Endodermal cell (in vitro differentiated cells): ENCODE measurements around the gene DOCK2. TPM values are rescaled to one million over a fixed set of nuclear protein-coding genes. Genes with fewer than 3 reads are reported as not detected.

Experiments used
- DNase-seq: peaks from one replicate; pipeline ENCODE4 v3.0.0-alpha.2; 2017
- H3K27ac ChIP-seq: 2 replicates; pipeline ENCODE4 v1.5.1; 2013; ENCODE audit warnings: mild to moderate bottlenecking, low read depth, low read length, moderate library complexity
- H3K27me3 ChIP-seq: 2 replicates; pipeline ENCODE4 v1.6.1; 2013; ENCODE audit warnings: mild to moderate bottlenecking, low read length, moderate library complexity; ENCODE audit not compliant: insufficient read depth, control insufficient read depth, poor library complexity, severe bottlenecking
- H3K36me3 ChIP-seq: 2 replicates; pipeline ENCODE4 v1.7.0; 2013; ENCODE audit warnings: mild to moderate bottlenecking, low read length, moderate library complexity; ENCODE audit not compliant: control insufficient read depth, insufficient read depth
- H3K4me1 ChIP-seq: one replicate; pipeline ENCODE4 v1.7.0; 2013; ENCODE audit warnings: low read length; ENCODE audit not compliant: control insufficient read depth, insufficient read depth
- H3K4me3 ChIP-seq: 2 replicates; pipeline ENCODE4 v1.5.1; 2013; ENCODE audit warnings: mild to moderate bottlenecking, low read length, moderate library complexity
- H3K9ac ChIP-seq: 2 replicates; pipeline ENCODE4 v1.6.1; 2013; ENCODE audit warnings: mild to moderate bottlenecking, low read length, moderate library complexity; ENCODE audit not compliant: poor library complexity, severe bottlenecking; ENCODE audit errors: extremely low read depth
- H3K9me3 ChIP-seq: 2 replicates; pipeline ENCODE4 v1.6.1; 2013; ENCODE audit warnings: mild to moderate bottlenecking, low read length, moderate library complexity; ENCODE audit not compliant: control insufficient read depth
- H3K27ac Mint-ChIP-seq: 2 replicates; pipeline ENCODE4 v1.8.0; 2020; ENCODE audit warnings: mixed read lengths
- H3K27me3 Mint-ChIP-seq: 2 replicates; pipeline ENCODE4 v1.8.0; 2021; ENCODE audit warnings: mild to moderate bottlenecking, mixed read lengths; ENCODE audit not compliant: insufficient read depth
- H3K36me3 Mint-ChIP-seq: 2 replicates; pipeline ENCODE4 v1.8.0; 2020; ENCODE audit warnings: low read depth, mixed read lengths
- H3K4me1 Mint-ChIP-seq: 2 replicates; pipeline ENCODE4 v1.8.0; 2020; ENCODE audit warnings: mixed read lengths
- H3K4me3 Mint-ChIP-seq: 2 replicates; pipeline ENCODE4 v1.8.0; 2020; ENCODE audit warnings: mild to moderate bottlenecking, moderate library complexity, mixed read lengths
- H3K9me3 Mint-ChIP-seq: 2 replicates; pipeline ENCODE4 v1.8.0; 2020; ENCODE audit warnings: mild to moderate bottlenecking, mixed read lengths
- WGBS, 2 experiments: methylation state at CpG; one replicate each; pipeline versions ENCODE4 v1.1.5 to v1.1.7; 2013; ENCODE audit warnings: missing lambda C conversion rate in 2 of 2, mixed read lengths in 1 of 2; ENCODE audit not compliant: insufficient coverage in 1 of 2, insufficient read length in 1 of 2; 5-methylcytosine and 5-hydroxymethylcytosine counted together
- total RNA-seq, 2 donors: library from RNA; stranded (reverse); fragmentation: NEBNext Ultra II Directional in 1 of 2; extraction: Animal tissue kit (Norgen Biotek cat#: 25700) in 1 of 2; gene quantifications; 2 replicates in 1 of 2; 3 replicates in 1 of 2; pipeline ENCODE4 v1.2.1, GENCODE V29; 2021
- TF ChIP-seq, protein P1 (sequence below): fragments of 200-600 bp; sonication (generic); conservative IDR thresholded peaks from 2 replicates; pipeline ENCODE4 v1.5.0; 2021; ENCODE audit warnings: antibody characterized with exemption, mild to moderate bottlenecking

DOCK2 gene
- total RNA-seq, 2 donors from 2014 or later = 2.6 to 3.9 TPM

DNA sequence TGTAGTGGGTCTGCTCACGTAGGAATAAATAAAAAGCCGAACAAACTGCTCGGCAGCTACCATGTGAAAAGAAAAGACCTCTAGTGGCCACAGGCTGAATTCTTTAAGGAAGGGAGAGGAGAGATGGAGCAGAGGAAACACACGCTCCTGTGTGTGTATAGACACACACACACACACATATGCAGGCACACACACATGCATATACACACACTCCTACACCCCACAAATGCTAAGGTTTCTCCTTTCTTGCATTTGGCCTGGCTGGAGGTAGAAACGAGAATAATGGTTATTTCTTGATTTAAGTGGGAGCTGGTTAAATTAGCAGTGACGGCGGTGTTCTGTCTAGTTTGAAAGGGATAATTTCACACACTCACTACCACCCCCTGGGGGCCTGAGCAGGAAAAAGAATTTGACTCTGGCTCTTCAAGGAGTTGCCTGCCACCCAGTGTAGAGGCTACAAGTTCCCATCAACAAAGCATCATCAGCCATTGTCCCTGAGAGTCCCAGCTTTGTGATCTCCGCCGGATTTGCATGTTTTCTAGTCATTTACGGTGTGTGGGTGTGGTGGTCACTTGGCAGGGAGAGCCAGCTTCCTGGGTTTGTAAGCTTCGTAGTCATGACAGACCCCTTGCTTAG is 343.5 kb downstream of the DOCK2 start, which contains the start of gene INSYN2B:
Gene INSYN2B, minus strand, starts transcription at position 78 of the 636 bp plus-strand sequence. CDS start 96,597 bp downstream, outside the sequence.
- Histone ChIP-seq H3K27ac (no peak within 1 kb of the TSS), H3K4me1 (peaks cover 3% of the 10 kb centered on the region), H3K27me3 (no peaks in the 10 kb centered on the region), H3K36me3 (no peaks in the 10 kb centered on the region), H3K4me3 (peak within 1 kb of the TSS; percentile 57), H3K9me3 (no peaks in the 10 kb centered on the region), H3K9ac (no peak within 1 kb of the TSS)
- Mint-ChIP-seq H3K27ac (peak within 1 kb of the TSS; percentile 81), H3K36me3 (no peaks in the 10 kb centered on the region), H3K27me3 (peaks cover 21% of the 10 kb centered on the region), H3K4me3 (peak within 1 kb of the TSS; percentile 44), H3K4me1 (peaks cover 33% of the 10 kb centered on the region), H3K9me3 (no peaks in the 10 kb centered on the region)
- 0 to 10% methylated on average over 1 to 7 of the region's 11 CpGs for WGBS, 2 experiments
- TF ChIP-seq, protein P1, sequence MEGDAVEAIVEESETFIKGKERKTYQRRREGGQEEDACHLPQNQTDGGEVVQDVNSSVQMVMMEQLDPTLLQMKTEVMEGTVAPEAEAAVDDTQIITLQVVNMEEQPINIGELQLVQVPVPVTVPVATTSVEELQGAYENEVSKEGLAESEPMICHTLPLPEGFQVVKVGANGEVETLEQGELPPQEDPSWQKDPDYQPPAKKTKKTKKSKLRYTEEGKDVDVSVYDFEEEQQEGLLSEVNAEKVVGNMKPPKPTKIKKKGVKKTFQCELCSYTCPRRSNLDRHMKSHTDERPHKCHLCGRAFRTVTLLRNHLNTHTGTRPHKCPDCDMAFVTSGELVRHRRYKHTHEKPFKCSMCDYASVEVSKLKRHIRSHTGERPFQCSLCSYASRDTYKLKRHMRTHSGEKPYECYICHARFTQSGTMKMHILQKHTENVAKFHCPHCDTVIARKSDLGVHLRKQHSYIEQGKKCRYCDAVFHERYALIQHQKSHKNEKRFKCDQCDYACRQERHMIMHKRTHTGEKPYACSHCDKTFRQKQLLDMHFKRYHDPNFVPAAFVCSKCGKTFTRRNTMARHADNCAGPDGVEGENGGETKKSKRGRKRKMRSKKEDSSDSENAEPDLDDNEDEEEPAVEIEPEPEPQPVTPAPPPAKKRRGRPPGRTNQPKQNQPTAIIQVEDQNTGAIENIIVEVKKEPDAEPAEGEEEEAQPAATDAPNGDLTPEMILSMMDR = peak; percentile 87
- DNase-seq = peak; percentile 96

- Mint-ChIP-seq H3K9me3 (no peaks in the 10 kb centered on the region), H3K4me3 (no peak overlapping the region), H3K36me3 (no peaks in the 10 kb centered on the region), H3K4me1 (peaks cover 20% of the 10 kb centered on the region), H3K27ac (no peak overlapping the region), H3K27me3 (peaks cover 3% of the 10 kb centered on the region)
- H3K9me3 ChIP-seq = no peaks in the 10 kb centered on the region
- TF ChIP-seq, protein P1 = no peak
- no peaks in the 10 kb centered on the region for H3K27me3 ChIP-seq
- DNase-seq = no peak
- H3K4me3 ChIP-seq = no peak overlapping the region
- WGBS, 2 experiments = 98 to 100% methylated on average over 2 to 4 of the region's 4 CpGs
- no peak overlapping the region for H3K27ac ChIP-seq
- H3K36me3 ChIP-seq = no peaks in the 10 kb centered on the region
- peaks cover 15% of the 10 kb centered on the region for H3K4me1 ChIP-seq
- H3K9ac ChIP-seq = no peak overlapping the region
Measured at GRCh38 chr5:169988206-169988605, 351.1 kb downstream of the DOCK2 start.

- Histone ChIP-seq H3K36me3 (no peaks in the 10 kb centered on the region), H3K27me3 (no peaks in the 10 kb centered on the region), H3K9ac (no peak overlapping the region), H3K4me1 (peaks cover 20% of the 10 kb centered on the region), H3K27ac (no peak overlapping the region), H3K9me3 (no peaks in the 10 kb centered on the region), H3K4me3 (no peak overlapping the region)
- TF ChIP-seq, protein P1 = no peak
- Mint-ChIP-seq H3K36me3 (no peaks in the 10 kb centered on the region), H3K9me3 (no peaks in the 10 kb centered on the region), H3K27ac (no peak overlapping the region), H3K4me3 (no peak overlapping the region), H3K27me3 (peaks cover 5% of the 10 kb centered on the region), H3K4me1 (peaks cover 26% of the 10 kb centered on the region)
- DNase-seq = no peak
- WGBS, 2 experiments = 95% methylated on average over 1 of the region's 1 CpG; no CpG with 5 or more reads in 1 of the 2 experiments
Measured at GRCh38 chr5:169988947-169989346, 351.9 kb downstream of the DOCK2 start.
